Hepatocyte (in vitro differentiated cells): ENCODE data around the gene AKAP12.

Experiments
- CTCF ChIP-seq: fragments of 200-600 bp; sonication (generic); IDR thresholded peaks from 2 replicates; pipeline ENCODE4 v1.5.1; 2016; ENCODE audit warnings: antibody characterized with exemption, mild to moderate bottlenecking; ENCODE audit not compliant: poor library complexity
- EZH2 ChIP-seq: fragments of 200-600 bp; sonication (generic); IDR thresholded peaks from 2 replicates; pipeline ENCODE4 v1.6.1; 2016; ENCODE audit warnings: antibody characterized with exemption, mild to moderate bottlenecking, borderline replicate concordance
- EZH2phosphoT487 ChIP-seq: fragments of 200-600 bp; sonication (generic); IDR thresholded peaks from one replicate; pipeline ENCODE4 v1.6.1; 2018; ENCODE audit warnings: antibody characterized with exemption, mild to moderate bottlenecking, low read depth, moderate library complexity; ENCODE audit not compliant: unreplicated experiment, severe bottlenecking

- TF ChIP-seq CTCF (no peak), EZH2phosphoT487 (no peak), EZH2 (no peak)
Measured at GRCh38 chr6:151389618-151390275, 150.0 kb downstream of the AKAP12 start.
